Epithelial cell of esophagus (primary cell): Measurements from ENCODE around the gene SESN1.
A peak's percentile ranks its signal among the peaks of the same experiment; 100 is the strongest.

ENCODE experiments used
- DNase-seq: peaks from one replicate; pipeline ENCODE4 v3.0.0; 2010; ENCODE audit warnings: low read depth
- H3K4me3 ChIP-seq: 2 replicates; pipeline ENCODE4 v1.5.1; 2011; ENCODE audit warnings: mild to moderate bottlenecking, low read length, control low read depth
- CTCF ChIP-seq: IDR thresholded peaks from 2 replicates; pipeline ENCODE4 v1.5.1; 2011; ENCODE audit warnings: low read depth, mild to moderate bottlenecking, low read length, control low read depth, inconsistent platforms; ENCODE audit not compliant: insufficient read depth; ENCODE audit errors: missing control alignments

The SESN1 gene

GRCh38 chr6:109052018-109052651 lies 42.5 kb downstream of the SESN1 start:
- DNase-seq: no peak
- TF ChIP-seq CTCF: no peak

GRCh38 chr6:109051301-109052017 lies 43.2 kb downstream of the SESN1 start:
- DNase-seq: no peak

More at GRCh38 chr6:109052018-109052651, 42.5 kb downstream of the SESN1 start:
- H3K4me3 ChIP-seq: no peak overlapping the region

GRCh38 chr6:109050447-109051102 lies 44.1 kb downstream of the SESN1 start:
- peak; percentile 20 for DNase-seq
- no peak for TF ChIP-seq CTCF
- no peak overlapping the region for H3K4me3 ChIP-seq

More at GRCh38 chr6:109051301-109052017, 43.2 kb downstream of the SESN1 start:
- no peak overlapping the region for H3K4me3 ChIP-seq
- no peak for TF ChIP-seq CTCF

GRCh38 chr6:109050012-109050411 lies 44.6 kb downstream of the SESN1 start:
- peak; percentile 83 for DNase-seq

GRCh38 chr6:109048670-109049415 lies 45.8 kb downstream of the SESN1 start:
- no peak for TF ChIP-seq CTCF
- DNase-seq: no peak

More at GRCh38 chr6:109050012-109050411, 44.6 kb downstream of the SESN1 start:
- TF ChIP-seq CTCF: no peak
- no peak overlapping the region for H3K4me3 ChIP-seq

GRCh38 chr6:109048176-109048575 lies 46.5 kb downstream of the SESN1 start:
- H3K4me3 ChIP-seq: no peak overlapping the region
- no peak for TF ChIP-seq CTCF
- no peak for DNase-seq

More at GRCh38 chr6:109048670-109049415, 45.8 kb downstream of the SESN1 start:
- H3K4me3 ChIP-seq: no peak overlapping the region
